HG03571 (cell line): ENCODE data around the gene NAP1L4.
"Not testable (repeated sequence)": the region's sequence is repeated elsewhere in the genome, so short reads cannot be mapped to it uniquely, and the experiment has no call there.

Experiments
- ATAC-seq: cut with Tn5 transposase; IDR thresholded peaks from one replicate; pipeline ENCODE4 v1.9.1; 2021; ENCODE audit not compliant: unreplicated experiment

Gene NAP1L4

DNA sequence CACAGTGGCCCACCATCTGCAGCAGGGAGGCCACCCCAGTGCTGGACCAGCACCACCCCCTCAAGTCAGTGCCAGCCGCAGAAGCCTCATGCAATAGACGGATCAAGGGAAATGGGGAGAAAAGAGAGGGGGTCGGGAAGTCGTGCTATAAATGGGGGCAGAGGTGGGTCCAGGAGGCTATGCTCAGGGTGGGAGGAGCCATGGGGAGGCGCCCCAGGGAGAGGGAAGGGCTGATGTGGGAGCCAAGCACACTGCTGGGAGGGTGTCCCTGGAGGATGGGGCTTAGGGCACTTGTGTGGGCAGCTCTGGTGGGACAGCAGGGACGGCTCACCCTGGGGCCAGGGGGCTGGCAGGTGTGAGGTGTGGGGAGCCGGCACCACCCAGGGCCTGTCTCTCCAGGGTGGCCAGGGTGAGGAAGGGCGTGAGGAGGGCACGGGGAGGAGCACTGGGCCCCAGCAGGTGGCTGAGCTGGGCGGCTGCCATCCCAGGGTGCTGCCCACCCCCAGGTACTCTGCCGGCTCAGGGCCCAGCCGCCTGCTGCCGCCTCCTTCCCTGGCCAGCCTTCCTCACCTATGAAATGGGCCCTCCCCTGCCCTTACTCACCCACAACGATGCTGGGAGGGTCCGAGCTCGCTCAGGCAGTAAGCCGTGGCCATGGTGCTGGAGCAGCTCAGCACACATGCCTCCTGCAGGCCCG, 80.9 kb downstream of the NAP1L4 start:
- ATAC-seq, result no peak

DNA sequence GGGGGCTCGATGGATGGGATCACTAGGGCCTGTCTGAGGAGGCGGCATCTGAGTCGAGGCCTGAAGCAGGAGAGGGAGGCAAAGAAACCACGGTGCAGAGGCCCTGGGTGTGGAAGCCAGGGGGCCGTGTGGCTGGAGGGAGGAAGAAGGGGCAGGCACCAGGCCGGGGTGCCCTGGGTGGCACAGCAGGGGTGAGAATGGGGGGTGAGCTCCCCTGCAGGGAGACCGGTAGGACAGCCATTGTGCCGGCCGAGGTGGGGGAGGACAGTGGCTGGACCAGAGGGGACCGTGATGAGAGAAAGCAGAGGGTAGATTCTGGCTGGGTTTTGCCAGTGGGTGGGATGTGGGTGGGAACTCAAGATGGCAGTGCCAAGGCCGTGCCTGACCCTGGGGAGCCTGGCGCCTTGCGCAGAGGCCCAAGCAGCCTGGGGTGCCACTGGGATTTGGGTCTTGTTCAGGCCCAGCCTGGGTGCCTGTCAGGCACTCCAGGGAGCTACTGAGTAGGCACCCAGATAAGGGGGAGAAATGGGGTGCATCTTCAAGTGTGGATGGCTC, 81.7 kb downstream of the NAP1L4 start:
- no peak for ATAC-seq

DNA sequence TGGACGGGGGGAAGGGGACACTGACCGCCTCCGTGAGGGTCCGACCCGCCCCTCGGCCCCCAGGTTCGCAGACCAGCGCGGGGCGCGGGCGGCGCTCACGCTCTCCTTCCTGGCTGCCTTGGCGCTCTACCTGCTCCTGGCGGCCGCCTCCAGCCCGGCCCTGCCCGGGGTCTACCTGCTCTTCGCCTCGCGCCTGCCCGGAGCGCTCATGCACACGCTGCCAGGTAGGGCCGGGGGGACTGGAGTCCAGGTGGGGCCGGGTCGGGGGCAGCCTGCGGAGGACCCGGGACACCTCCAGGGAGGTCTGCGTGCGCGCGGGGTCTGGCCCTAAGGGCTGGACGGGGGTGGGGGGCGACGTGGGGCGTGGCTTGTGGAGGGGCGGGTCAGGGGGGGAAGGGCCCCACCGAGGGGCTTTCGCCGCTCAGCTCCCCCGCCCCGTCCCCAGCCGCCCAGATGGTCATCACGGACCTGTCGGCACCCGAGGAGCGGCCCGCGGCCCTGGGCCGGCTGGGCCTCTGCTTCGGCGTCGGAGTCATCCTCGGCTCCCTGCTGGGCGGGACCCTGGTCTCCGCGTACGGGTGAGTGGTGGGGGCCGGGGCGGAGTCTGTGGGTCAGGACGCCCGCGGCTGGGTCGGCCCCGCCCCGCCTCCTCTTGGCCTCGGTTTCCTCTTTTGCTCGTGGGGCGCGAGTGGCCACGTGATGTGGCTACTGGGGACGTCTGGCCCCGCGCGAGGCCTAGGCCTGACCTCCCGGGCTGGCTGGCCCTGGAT, 82.8 kb downstream of the NAP1L4 start:
- ATAC-seq, result no peak

DNA sequence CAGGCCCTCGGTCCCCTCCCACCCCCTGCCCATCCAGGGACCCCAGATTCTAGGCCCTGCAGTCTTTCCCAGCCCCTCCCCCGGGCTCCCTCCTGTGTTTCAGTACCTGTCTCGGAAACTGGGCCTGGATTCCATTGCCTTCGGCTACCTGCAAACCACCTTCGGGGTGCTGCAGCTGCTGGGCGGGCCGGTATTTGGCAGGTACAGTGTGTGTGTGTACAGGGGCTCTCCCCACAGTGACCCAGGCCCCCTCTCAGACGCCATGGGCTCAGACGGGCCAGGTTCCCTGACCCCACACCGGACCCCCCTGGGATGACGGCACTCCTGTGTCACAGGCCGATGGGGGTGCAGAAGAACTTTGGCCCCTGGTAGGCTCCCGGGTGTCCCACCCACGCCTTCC, 84.0 kb downstream of the NAP1L4 start:
- no peak for ATAC-seq

DNA sequence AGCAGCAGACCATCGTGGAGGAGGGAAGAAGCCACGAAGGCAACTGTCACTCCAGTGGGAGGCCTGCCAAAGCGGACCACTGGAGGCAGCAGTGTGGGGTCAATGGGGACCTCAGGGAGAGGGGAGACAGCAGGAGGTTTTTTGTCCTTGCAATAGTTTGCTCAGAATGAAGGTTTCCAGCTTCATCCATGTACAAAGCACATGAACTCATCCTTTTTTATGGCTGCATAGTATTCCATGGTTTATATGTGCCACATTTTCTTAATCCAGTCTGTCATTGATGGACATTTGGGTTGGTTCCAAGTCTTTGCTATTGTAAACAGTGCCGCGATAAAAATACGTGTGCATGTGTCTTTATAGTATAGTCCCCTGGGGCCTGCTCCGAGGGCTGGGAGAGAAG, 86.8 kb downstream of the NAP1L4 start:
- ATAC-seq, result not testable (repeated sequence)

DNA sequence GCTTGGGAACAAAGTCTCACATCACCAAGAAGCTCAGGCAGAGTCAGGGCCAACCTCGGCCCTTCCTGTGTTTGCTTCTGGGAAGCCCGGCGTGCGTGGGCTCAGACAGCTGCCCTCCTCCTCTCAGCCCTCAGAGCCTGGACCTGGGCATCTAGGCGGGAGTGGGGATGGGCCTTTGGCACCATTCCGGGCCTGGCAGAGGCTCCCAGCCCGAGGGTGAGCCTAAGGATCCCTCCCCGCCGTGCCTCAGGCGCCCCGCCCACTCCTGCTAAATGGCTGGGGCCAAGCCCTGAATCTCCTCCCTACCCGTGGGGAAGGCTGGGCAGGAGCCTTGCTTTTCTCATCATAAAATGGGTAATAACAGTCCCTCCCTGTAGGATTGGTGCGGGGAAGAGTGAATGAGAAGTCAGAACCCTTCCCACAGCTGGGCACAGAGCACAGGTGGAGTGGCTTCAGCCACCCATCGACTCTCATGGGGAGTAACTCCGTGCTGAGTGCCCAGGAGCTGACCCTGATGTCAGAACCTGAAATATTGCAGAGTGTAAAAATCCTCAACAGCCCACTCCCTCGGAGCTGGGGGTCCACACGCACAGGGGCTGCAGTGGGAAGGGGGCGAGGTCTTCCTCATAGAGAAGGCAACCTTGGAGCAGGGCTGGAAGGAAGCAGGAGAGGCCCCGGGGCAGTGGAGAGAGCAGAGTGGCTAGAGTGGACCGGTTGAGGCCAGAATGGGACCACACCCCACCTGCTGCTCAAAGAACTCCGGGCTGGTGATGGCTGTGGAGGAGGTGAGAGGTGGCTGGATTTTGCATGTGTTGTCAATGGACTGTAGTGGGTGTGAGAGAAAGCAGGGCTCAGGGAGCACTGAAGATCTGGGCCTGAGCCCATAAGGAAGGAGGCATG, 87.7 kb downstream of the NAP1L4 start:
- no peak for ATAC-seq

DNA sequence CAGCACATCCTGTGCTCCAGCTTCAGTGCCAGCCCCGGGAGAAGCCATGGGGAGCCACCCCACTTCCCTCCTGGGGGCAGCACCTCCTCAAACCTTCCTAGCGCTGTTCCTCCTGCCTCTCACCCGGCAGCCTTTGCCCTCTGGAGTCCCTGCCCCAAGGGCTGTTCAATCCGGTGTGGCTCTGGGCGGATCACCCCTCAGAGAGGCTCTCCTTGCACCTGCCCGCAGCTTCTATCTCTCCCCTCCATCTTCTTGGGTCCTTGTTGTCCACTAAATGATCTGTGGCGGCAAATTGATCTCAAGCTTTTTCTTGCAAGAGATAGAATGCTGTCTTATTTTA, 88.5 kb downstream of the NAP1L4 start:
- no peak for ATAC-seq

DNA sequence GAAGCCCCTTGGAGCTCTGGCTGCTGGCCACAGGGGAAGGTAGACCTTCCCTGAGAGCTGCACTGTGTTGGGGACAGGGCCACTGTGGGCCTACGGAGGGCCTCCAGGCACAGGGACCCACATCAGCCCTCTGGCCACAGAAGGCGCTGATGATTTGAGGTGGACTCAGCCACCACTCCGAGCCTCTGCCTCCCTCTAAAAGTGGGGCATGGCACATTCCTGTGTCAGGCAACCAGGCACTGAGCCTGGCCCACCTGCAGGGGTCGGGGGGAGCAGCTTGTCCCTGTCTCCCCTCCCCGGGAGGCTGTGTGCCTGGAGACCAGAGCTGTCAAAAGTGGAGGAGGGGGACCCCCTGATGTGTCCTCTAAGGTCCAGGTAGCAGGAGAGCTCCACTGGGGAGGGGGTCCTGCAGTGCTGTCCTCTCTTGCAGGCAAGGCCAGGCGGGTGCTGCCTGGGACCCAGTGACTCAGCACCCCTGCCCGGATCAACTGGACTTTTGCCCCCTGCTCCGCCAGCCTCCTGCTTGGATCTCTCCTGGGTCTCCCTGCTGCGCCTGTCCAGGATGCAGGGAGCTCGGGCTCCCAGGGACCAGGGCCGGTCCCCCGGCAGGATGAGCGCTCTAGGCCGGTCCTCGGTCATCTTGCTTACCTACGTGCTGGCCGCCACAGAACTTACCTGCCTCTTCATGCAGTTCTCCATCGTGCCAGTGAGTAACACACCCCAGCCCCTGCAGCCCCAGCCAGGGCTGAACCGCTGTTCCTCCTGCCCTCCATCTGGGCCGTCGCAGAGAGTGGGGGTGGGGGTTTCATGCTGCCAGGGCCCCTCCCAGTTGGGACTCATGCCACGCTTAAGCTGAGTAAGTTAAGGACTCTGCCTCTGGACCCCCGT, 89.1 kb downstream of the NAP1L4 start:
- ATAC-seq, result no peak

DNA sequence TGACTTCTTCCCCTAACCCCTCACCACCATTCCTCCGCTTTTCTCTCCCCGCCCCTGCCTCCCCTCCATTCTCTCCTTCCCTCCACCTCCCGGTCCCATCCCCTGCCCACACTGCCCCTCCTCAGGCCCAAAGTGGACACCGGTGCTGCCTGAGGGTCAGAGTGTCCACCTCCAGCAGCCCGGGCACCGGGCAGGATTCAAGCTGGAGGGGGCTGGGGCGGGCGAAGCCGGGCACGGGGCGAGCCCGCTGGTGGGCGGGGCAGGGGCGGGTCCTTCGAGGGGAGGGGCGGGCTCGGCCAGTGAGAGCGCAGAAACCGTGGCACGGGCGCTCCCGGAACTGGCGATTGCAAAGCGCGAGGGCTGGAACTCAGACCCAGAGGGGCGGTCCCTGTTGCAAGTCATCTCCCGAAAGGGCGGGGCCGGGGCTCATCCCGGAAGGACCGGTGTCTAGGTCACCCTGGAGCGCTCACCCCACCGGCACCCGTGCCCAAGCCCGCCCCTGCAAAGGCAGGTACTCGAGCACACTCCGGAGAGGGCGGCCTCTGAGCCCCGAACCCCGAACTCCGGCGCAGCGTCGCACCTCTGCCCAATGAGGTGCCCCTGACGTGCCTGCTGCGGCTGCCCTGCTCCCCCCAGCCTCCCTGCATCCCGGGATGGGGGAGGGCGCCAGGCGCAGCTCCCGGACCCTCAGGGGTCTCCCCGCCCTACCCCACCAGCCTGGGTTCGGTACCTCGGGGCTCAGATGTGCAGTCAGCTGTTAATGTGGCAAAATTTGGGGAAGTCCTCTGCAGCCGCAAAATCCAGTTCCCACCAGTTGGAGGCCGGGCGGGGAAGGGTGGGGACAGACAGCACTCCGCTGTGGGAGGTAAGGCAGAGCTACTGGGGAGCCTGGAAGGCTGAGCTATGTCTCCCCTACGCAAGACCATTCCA, 90.0 kb downstream of the NAP1L4 start:
- peak; percentile 92 for ATAC-seq

DNA sequence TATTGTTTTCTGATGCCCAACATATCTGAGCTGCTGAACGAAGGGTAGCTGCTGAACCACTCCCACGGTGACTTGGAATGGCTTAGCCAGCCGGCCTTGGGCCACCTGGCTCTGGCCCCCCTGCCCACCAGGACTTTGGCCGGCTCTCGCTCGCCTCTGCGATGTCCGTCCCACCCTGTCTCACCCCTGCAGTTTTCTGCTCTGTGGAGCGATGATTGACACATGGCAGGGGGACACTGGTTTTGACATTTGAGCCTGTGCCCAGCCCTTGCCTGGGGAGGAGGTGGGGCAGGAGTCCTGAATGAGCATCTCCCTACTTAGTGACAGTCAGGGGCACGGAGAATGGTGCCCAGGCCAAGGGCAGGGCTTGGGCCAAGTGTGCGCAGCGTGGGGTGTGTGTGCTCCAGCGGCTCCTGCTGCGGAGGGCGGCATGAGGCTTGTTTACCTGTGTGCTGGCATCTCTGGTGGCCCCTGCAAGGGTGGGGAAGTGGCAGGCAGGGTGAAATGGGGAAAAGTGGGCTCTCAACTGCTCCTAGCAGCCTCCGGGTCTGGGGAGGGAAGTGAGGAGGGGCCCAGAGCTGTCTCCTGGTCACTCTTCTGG, 90.8 kb downstream of the NAP1L4 start:
- ATAC-seq, result no peak

DNA sequence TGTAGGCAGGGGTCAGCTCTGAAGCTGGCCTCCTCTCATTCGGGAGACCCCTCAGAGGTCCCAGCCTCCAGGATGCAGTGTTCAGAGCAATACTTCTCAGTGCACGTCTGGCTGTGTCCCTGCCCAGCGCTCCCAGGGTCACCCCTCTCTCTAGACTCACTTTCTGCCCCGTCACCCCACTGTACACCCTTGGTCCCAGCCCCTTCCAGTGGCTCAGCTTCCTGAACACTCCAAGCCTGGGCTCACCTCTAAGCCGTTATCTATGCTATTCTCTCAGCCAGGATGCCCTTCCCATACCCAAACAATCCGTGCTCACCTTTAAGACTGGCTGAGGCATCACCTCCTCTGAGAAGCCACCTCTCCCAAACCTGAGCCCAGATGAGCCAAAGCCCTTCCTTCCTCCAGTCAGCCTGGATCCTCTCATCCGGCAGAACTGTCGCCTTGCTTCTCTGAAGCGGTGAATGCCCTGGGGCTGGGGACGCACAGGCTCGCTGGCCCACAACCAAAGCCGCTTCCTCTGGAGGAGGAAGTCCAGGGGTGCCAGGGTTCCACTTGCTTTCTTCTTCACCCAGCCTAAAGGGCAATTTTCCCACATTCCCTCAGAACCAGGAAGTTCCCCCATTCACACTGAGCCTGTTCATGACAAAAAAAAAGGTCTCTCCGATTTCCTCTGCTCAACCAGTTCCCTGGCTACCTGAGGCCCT, 92.9 kb downstream of the NAP1L4 start:
- no peak for ATAC-seq

DNA sequence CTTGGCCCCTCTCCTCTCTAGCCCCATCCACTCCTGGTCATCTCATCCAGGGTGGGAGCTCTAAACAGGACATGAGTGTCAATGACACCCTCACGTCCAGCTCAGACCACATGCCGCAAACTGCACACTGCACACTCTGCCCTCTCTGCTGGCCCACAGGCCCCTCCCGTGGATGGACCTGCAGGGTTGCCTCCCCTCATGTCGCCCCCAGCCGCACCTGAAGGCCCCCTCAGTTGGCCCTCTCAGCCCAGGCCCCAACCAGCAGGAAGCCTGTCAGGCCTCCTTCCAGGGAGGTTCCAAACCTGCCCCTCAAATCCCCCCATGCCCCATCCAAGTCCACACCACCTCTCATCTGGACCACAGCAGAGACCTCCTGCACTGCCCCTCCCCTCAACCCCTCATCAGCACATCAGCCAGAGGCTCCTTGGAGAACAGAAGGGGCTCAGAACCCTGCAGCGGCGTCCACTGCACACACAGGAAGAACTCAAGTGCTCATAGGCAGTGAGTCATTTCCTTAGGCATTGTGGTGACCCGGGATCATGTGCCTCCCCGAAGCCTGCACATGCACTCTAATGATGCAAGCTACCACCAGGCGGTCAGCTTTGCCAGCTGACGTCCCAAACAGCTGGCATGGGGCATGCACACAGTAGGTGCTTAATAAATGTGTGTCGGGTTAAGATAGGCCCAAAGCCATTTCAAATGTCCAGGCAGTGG, 93.6 kb downstream of the NAP1L4 start:
- no peak for ATAC-seq

DNA sequence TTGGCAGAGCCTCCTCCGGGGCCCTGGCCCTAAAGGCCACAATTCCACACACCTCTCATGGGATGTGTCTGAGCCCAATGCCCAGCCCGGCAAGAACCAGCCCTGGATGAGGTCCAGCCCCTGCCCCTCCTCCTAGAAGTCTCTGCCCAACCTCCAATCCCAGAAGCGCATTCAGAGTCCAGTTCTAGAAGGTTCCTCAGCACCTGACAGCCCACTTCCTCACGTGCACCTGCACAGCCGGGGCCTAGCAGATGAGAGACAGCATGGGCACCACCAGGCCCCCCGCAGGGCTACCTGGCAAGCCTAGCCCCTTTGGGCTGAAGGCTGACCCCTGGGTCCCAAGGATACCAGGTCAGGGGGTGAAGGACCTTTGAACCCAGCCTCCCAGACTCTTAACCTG, 95.1 kb downstream of the NAP1L4 start:
- ATAC-seq, result no peak

DNA sequence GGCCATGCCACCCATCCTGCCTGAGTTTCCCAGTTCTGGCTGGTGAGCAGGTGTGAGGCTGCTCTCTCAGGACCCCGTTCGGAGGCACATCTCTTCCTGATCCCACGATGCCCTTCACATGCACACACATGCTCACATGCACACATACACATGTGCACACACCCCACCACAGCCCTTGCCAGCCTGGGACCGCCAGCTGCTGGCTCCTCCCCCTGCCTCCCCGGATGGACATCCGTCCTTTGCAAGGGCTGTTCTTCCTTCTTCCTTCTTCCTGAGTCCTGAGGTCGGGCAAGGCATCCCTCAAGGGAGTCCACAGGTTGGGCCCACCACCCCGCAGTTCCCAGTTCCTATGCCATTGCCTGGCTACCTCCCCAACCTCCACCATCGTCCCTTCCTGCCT, 96.1 kb downstream of the NAP1L4 start:
- no peak for ATAC-seq
